Measurements from ENCODE around the gene SNAPC2. TPM values are rescaled to one million over a fixed set of nuclear protein-coding genes. Genes with fewer than 3 reads are reported as not detected.
"Not testable (repeated sequence)": the region's sequence is repeated elsewhere in the genome, so short reads cannot be mapped to it uniquely, and the experiment has no call there.

The SNAPC2 gene
- total and polyA plus RNA-seq, 5 donors, result 9.6 to 14.4 (median 11.7) TPM

GRCh38 chr19:7943444-7944176, 23.5 kb downstream of the SNAPC2 start, which contains the start of gene TIMM44:
Gene TIMM44, minus strand, starts transcription at chr19:7943666. Its CDS starts 15 bp downstream, at chr19:7943651.
- Histone ChIP-seq H3K4me3 (ENCODE audit: low read length) (peak within 1 kb of the TSS; percentile 63), H3K9me3 (ENCODE audit: control insufficient read depth, low read length) (no peaks in the 10 kb centered on the region), H3K27me3 (ENCODE audit: control insufficient read depth, insufficient read depth) (no peaks in the 10 kb centered on the region), H3K27ac (ENCODE audit: low read length) (peak within 1 kb of the TSS; percentile 91), H3K4me1 (ENCODE audit: control insufficient read depth, insufficient read depth, low read length) (no peaks in the 10 kb centered on the region)
- peak; percentile 99 for DNase-seq
- intact Hi-C loops (cut with DNase I), result loop anchor here (10.0 kb wide), 2 partner anchors 61 to 311 kb away; partner anchors contain the start of gene ELAVL1 (in 1 of the 4)
- peak; percentile 99 for ATAC-seq
- under 1% methylated on average over 56 of the region's 56 CpGs for WGBS

GRCh38 chr19:7944177-7944761, 24.1 kb downstream of the SNAPC2 start:
- intact Hi-C loops (cut with DNase I), result loop anchor here (10.0 kb wide), 2 partner anchors 61 to 311 kb away; partner anchors contain the start of gene ELAVL1 (in 1 of the 4)
- Histone ChIP-seq H3K4me3 (ENCODE audit: low read length) (peak overlapping the region; percentile 58), H3K27me3 (ENCODE audit: control insufficient read depth, insufficient read depth) (no peaks in the 10 kb centered on the region), H3K4me1 (ENCODE audit: control insufficient read depth, insufficient read depth, low read length) (no peaks in the 10 kb centered on the region), H3K9me3 (ENCODE audit: control insufficient read depth, low read length) (no peaks in the 10 kb centered on the region), H3K27ac (ENCODE audit: low read length) (peak overlapping the region; percentile 91)
- WGBS, result 28% methylated on average over 18 of the region's 18 CpGs
- DNase-seq (peak; percentile 87 to 97 (median 89)), ATAC-seq (peak; percentile 71)

- intact Hi-C loops (cut with DNase I), result loop anchor here (5.0 to 10.0 kb wide), 3 partner anchors 57 to 307 kb away; partner anchors contain the start of gene ELAVL1 (in 1 of the 4)
- no peaks in the 10 kb centered on the region for H3K9me3 ChIP-seq (ENCODE audit: control insufficient read depth, low read length)
- H3K4me3 ChIP-seq (ENCODE audit: low read length), result no peak overlapping the region
- DNase-seq (no peak), ATAC-seq (no peak)
- H3K4me1 ChIP-seq (ENCODE audit: control insufficient read depth, insufficient read depth, low read length), result no peaks in the 10 kb centered on the region
- no peaks in the 10 kb centered on the region for H3K27me3 ChIP-seq (ENCODE audit: control insufficient read depth, insufficient read depth)
- no peak overlapping the region for H3K27ac ChIP-seq (ENCODE audit: low read length)
- 96% methylated on average over 4 of the region's 4 CpGs for WGBS
Observed at GRCh38 chr19:7947939-7948338, 27.8 kb downstream of the SNAPC2 start.

GRCh38 chr19:7953060-7953459, 32.9 kb downstream of the SNAPC2 start:
- no peak overlapping the region for H3K4me3 ChIP-seq (ENCODE audit: low read length)

GRCh38 chr19:7953576-7953975, 33.4 kb downstream of the SNAPC2 start:
- no peaks in the 10 kb centered on the region for H3K9me3 ChIP-seq (ENCODE audit: control insufficient read depth, low read length)
- no peaks in the 10 kb centered on the region for H3K4me1 ChIP-seq (ENCODE audit: control insufficient read depth, insufficient read depth, low read length)
- H3K27ac ChIP-seq (ENCODE audit: low read length), result no peak overlapping the region
- WGBS, result 76% methylated on average over 7 of the region's 7 CpGs
- H3K27me3 ChIP-seq (ENCODE audit: control insufficient read depth, insufficient read depth), result no peaks in the 10 kb centered on the region
- intact Hi-C loops (cut with DNase I), result no loop called here
- ATAC-seq, result no peak
- peak in 1 of 3 donors; percentile 18 for DNase-seq
- H3K4me3 ChIP-seq (ENCODE audit: low read length), result no peak overlapping the region

More at GRCh38 chr19:7953060-7953459, 32.9 kb downstream of the SNAPC2 start:
- H3K27ac ChIP-seq (ENCODE audit: low read length), result no peak overlapping the region
- H3K4me1 ChIP-seq (ENCODE audit: control insufficient read depth, insufficient read depth, low read length), result no peaks in the 10 kb centered on the region
- peak in 1 of 2 donors; percentile 18 for ATAC-seq
- no peaks in the 10 kb centered on the region for H3K27me3 ChIP-seq (ENCODE audit: control insufficient read depth, insufficient read depth)
- H3K9me3 ChIP-seq (ENCODE audit: control insufficient read depth, low read length), result no peaks in the 10 kb centered on the region
- intact Hi-C loops (cut with DNase I), result no loop called here
- DNase-seq, result peak in 1 of 3 donors; percentile 38
- 11% methylated on average over 3 of the region's 3 CpGs for WGBS

- intact Hi-C loops (cut with DNase I), result no loop called here
- DNase-seq (no peak), ATAC-seq (no peak)
- no peak overlapping the region for H3K27ac ChIP-seq (ENCODE audit: low read length)
- H3K4me3 ChIP-seq (ENCODE audit: low read length), result no peak overlapping the region
- no peaks in the 10 kb centered on the region for H3K4me1 ChIP-seq (ENCODE audit: control insufficient read depth, insufficient read depth, low read length)
- 85% methylated on average over 11 of the region's 11 CpGs for WGBS
- H3K9me3 ChIP-seq (ENCODE audit: control insufficient read depth, low read length), result no peaks in the 10 kb centered on the region
- H3K27me3 ChIP-seq (ENCODE audit: control insufficient read depth, insufficient read depth), result no peaks in the 10 kb centered on the region
Observed at GRCh38 chr19:7955696-7956095, 35.6 kb downstream of the SNAPC2 start.

- intact Hi-C loops (cut with DNase I), result no loop called here
- H3K27me3 ChIP-seq (ENCODE audit: control insufficient read depth, insufficient read depth), result no peaks in the 10 kb centered on the region
- H3K27ac ChIP-seq (ENCODE audit: low read length), result no peak overlapping the region
- 62% methylated on average over 6 of the region's 6 CpGs for WGBS
- DNase-seq, result no peak
- H3K4me3 ChIP-seq (ENCODE audit: low read length), result no peak overlapping the region
- ATAC-seq, result no peak
- H3K9me3 ChIP-seq (ENCODE audit: control insufficient read depth, low read length), result no peaks in the 10 kb centered on the region
- no peaks in the 10 kb centered on the region for H3K4me1 ChIP-seq (ENCODE audit: control insufficient read depth, insufficient read depth, low read length)
Observed at GRCh38 chr19:7959211-7959610, 39.1 kb downstream of the SNAPC2 start.

GRCh38 chr19:7961082-7961481, 40.9 kb downstream of the SNAPC2 start:
- intact Hi-C loops (cut with DNase I), result loop anchor here in 1 of 4 donors (10.0 kb wide), 1 partner anchor 194 kb away; no protein-coding TSS in a partner anchor
- not testable (repeated sequence) for H3K4me1 ChIP-seq (ENCODE audit: control insufficient read depth, insufficient read depth, low read length); H3K9me3 ChIP-seq (ENCODE audit: control insufficient read depth, low read length); ATAC-seq; H3K27ac ChIP-seq (ENCODE audit: low read length); H3K27me3 ChIP-seq (ENCODE audit: control insufficient read depth, insufficient read depth); H3K4me3 ChIP-seq (ENCODE audit: low read length); DNase-seq
- 89% methylated on average over 4 of the region's 4 CpGs for WGBS

- 88% methylated on average over 13 of the region's 13 CpGs for WGBS
- DNase-seq (no peak), ATAC-seq (no peak)
- H3K4me3 ChIP-seq (ENCODE audit: low read length), result no peak overlapping the region
- H3K27ac ChIP-seq (ENCODE audit: low read length), result no peak overlapping the region
- H3K27me3 ChIP-seq (ENCODE audit: control insufficient read depth, insufficient read depth), result no peaks in the 10 kb centered on the region
- intact Hi-C loops (cut with DNase I), result loop anchor here in 1 of 4 donors (10.0 kb wide), 1 partner anchor 193 kb away; no protein-coding TSS in a partner anchor
- H3K9me3 ChIP-seq (ENCODE audit: control insufficient read depth, low read length), result no peaks in the 10 kb centered on the region
- no peaks in the 10 kb centered on the region for H3K4me1 ChIP-seq (ENCODE audit: control insufficient read depth, insufficient read depth, low read length)
Observed at GRCh38 chr19:7961920-7962626, 41.9 kb downstream of the SNAPC2 start.

- intact Hi-C loops (cut with DNase I), result loop anchor here in 1 of 4 donors (10.0 kb wide), 1 partner anchor 192 kb away; no protein-coding TSS in a partner anchor
- WGBS, result 89% methylated on average over 22 of the region's 22 CpGs
- H3K4me3 ChIP-seq (ENCODE audit: low read length), result no peak overlapping the region
- H3K27ac ChIP-seq (ENCODE audit: low read length), result no peak overlapping the region
- H3K9me3 ChIP-seq (ENCODE audit: control insufficient read depth, low read length), result no peaks in the 10 kb centered on the region
- DNase-seq (peak in 1 of 3 donors; percentile 31), ATAC-seq (no peak)
- H3K27me3 ChIP-seq (ENCODE audit: control insufficient read depth, insufficient read depth), result no peaks in the 10 kb centered on the region
- H3K4me1 ChIP-seq (ENCODE audit: control insufficient read depth, insufficient read depth, low read length), result no peaks in the 10 kb centered on the region
Observed at GRCh38 chr19:7962644-7963268, 42.6 kb downstream of the SNAPC2 start.
